Stimulated activated CD8-positive, alpha-beta memory T cell treated with anti-CD3 and anti-CD28 coated beads, Interleukin-12 subunit alpha, Interleukin-12 subunit beta, amount 100 ng/mL, for 4 hours (primary cell): Measurements from ENCODE around the gene RCAN2.
A peak's percentile ranks its signal among the peaks of the same experiment; 100 is the strongest.

Experiments used
- DNase-seq: peaks from one replicate; pipeline ENCODE4 v3.0.0-alpha.2; 2020; ENCODE audit warnings: low read depth

RCAN2 gene

GRCh38 chr6:46491628-46492547 lies 639 bp upstream of the RCAN2 start:
- DNase-seq = peak; percentile 6

- DNase-seq = no peak
Observed at GRCh38 chr6:46490425-46491200, 636 bp downstream of the RCAN2 start.

- no peak for DNase-seq
Observed at GRCh38 chr6:46486181-46486580, 5.1 kb downstream of the RCAN2 start.

DNA sequence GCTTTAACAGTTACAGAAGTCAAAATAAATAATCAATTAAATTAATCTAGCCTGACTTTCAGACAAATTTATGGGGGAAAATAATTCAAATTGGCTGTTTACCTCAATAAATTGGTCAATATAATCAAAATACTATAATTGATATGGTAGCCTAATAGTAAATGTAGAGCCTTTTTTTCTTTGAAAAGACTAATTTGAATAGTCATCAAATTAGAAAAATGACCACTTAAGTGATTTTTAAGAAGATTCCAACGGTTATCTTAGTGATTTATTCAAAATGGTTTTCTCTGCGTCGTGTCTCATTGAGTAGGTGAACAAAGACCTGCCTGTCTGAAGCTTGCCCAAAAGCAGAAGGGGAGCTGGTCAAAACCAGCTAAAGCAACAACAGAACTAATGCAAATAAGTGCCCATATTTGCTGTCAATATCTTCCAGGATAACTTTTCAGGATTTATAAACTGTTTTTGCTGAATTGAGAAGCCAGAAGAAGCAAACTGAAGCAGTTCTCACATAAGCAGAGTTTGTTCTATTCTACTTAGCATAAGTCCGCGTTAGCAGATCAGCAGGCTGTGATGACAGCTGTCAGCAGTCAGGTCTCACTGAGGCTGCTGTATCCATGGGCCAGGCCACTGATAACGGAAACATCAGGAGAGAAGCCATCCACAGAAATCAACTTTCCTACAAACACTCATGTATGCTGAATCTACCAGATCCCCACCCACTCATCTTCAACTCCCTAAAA lies 7.0 kb downstream of the RCAN2 start:
- DNase-seq = no peak

DNA sequence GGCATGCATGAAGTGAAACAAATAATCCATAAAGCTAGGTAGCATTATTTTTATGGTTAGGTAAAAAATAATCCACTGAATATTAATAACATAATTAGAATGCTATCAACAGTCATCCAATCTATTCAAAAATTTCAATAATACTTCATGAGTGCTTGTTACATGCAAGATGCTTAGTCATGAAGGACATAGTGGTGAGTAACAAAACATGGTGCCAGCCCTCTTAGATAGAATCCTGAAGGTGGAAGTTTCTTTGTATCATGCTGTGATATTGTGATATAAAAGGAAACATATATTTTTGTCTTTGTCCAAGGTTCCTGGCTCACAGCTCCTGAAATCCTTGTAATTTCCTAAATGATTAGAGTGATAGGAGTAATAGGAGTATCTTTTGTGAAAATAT lies 14.9 kb downstream of the RCAN2 start:
- DNase-seq = no peak

- no peak for DNase-seq
Observed at GRCh38 chr6:46473881-46474280, 17.4 kb downstream of the RCAN2 start.

- DNase-seq = no peak
Observed at GRCh38 chr6:46472243-46472642, 19.0 kb downstream of the RCAN2 start.

DNA sequence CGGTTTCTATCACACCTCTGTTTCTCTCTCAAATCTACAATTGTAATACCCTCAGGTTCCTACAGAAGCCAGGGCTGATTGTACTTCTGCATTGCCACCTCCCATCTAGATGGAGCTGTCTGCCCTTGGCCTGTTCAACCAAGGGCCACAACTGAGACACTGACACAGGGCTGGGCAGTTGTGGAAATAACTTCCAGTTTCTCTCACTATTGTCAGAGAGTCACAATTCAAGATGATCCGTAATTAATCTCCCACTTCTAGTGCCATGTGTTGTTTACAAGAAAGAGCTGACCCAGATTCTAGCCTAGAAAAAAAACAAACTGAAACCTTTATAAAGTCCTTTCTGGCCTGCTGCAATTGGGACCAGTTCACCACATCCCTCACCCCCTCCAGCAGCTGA lies 22.2 kb downstream of the RCAN2 start:
- no peak for DNase-seq

DNA sequence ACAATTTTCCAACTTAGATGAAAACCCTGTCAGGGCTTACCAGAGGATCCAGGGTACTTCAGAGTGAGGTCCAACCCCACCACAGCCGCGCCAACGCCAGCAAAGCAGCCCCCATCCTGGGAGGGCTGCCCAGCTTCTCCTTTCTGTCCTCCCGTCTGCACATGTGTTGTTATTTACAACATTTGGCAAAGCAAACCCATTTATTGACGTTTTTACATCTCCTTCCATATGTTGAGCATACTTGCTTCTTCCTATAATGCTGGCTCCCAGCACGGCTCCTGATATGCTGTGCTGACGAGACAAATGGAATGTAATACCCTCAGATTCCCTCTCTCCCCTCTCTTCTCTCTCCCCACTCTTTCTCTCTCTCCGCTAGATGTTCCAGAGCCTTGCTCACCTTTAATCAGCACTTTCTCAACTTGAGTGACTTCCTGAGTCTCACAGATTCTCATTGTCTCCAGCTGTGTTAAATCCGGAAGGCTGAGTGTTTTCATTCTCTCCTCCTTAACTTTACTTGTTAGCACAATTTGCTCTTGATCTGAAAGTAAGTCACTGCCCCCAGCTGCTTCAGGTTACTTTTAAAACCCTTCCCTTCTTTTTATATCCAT lies 22.7 kb downstream of the RCAN2 start:
- DNase-seq = no peak

GRCh38 chr6:46466570-46466969 lies 24.7 kb downstream of the RCAN2 start:
- no peak for DNase-seq

- no peak for DNase-seq
Observed at GRCh38 chr6:46465294-46466165, 25.7 kb downstream of the RCAN2 start.

GRCh38 chr6:46456297-46456696 lies 35.0 kb downstream of the RCAN2 start:
- DNase-seq = no peak

GRCh38 chr6:46454691-46455090 lies 36.6 kb downstream of the RCAN2 start:
- DNase-seq = no peak

DNA sequence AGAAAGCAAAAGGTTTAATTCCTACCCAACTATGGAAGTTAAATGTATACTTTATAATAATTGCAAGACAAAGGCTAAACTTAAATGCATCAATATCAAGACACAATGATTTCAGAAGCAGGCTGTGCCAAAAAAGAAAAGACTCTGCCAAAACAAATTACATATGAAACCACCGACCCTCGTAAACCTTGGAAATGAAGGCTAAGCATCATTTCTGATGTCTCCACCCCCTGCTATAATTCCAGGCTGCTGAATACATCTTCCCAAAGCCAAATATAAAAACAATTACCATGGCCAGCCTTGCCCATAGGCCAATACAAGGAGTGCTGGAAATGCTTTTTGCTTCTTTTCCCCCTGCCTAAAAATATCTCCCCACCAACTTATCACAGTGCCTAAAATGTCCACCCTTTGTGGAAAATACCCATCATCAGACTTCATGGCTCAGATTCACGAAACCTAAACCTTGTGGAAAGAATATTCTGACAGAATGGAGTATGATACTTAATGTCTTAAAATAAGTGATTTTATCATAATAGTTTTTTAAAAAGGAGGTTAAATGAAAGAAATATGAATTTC lies 37.4 kb downstream of the RCAN2 start:
- no peak for DNase-seq

DNA sequence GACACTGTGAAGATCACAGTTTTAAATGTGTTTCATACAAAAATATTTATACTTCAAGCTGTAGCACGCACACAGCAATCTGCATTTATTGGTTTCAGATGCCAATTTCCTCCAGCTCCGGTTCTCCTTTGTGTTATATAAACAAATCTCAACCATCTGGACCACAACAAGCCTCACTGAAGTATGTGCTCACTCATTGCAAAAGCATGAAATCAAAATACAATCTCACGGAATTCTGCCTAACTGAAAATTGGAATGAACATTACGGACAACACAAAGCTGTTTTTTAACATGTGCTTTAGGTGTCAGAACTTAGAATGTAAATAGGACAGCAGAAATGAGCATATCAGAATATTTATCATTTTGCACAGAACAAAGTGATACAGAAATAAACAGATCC lies 38.0 kb downstream of the RCAN2 start:
- DNase-seq = no peak

- DNase-seq = no peak
Observed at GRCh38 chr6:46452312-46452917, 38.8 kb downstream of the RCAN2 start.

DNA sequence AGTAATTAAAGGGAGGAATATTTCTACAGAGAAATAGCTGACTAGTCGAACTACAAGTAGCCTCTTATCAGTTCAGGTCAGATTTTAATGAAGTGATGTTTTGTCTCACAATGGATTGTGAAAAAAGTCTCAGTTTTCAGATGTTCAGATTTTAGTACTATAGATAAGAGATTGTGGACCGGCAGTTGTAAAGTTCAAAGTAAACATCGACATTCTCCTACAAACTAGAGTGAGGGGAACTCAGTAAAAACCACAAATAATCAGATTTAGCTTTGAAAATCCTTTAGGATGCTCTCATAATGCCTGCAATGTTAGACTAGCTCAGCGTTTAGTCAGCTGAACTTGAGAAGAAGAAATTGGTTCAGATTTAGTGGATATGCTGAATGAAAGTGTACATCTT lies 39.9 kb downstream of the RCAN2 start:
- no peak for DNase-seq

DNA sequence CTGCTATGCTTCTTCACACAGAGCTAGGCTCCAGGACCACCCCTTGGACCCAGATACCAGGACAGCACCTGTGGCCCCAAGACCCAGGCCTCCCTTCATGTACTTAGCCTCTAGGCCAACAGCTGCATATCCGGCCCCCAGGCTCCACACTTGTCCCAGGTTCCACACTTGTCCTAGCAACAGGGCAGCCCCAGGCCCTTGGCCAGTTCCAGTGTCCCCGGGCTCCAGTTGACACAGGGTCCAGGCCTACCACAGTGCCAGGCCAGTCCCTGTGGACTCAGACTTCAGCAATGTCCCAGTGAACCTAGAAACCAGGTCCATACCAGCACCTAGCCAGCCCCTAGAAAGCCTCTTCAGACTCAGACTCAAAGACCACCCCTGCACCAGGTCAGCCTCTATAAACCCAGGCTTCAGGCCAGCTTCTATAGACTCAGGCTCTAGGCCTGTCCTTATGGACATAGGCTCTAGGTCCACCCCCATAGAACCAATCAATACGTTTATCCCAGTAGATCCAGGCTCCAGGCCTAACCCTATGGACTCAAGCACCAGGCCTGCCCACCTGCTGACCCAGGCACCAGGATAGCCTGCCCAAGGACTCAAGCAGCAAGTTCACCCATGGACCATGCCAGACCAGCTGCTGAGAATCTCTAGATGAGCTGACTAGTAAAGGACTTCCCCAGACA lies 46.3 kb downstream of the RCAN2 start:
- DNase-seq = no peak

- DNase-seq = no peak
Observed at GRCh38 chr6:46443623-46444022, 47.6 kb downstream of the RCAN2 start.

DNA sequence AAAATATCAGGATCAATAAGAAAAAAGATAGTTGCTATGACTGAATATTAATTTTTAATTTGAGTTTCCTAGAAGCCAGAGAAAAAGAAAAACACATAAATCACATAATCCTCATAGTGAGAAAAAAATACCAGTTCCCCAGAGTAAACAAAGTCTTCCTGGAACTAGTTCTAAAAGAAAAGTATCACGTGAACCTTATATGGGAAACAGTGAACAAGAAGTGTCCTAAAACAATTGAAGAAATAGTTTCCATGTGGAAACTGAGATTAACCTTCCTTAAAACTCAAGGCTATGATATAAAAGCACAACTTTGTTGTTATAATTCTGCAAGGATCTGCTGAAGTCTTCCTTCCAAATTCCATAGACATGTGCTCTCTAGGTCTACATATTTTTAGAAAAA lies 50.6 kb downstream of the RCAN2 start:
- DNase-seq = no peak
